SH-SY5Y (cell line): ENCODE data around the gene ASIC4.

ENCODE experiments used
- GATA2 ChIP-seq: IDR thresholded peaks from 2 replicates; pipeline ENCODE4 v1.6.1; 2011; ENCODE audit warnings: mild to moderate bottlenecking, low read depth, low read length
- GATA3 ChIP-seq: IDR thresholded peaks from 2 replicates; pipeline ENCODE4 v1.6.1; 2011; ENCODE audit warnings: low read depth, mild to moderate bottlenecking, low read length, moderate library complexity

The ASIC4 gene

DNA sequence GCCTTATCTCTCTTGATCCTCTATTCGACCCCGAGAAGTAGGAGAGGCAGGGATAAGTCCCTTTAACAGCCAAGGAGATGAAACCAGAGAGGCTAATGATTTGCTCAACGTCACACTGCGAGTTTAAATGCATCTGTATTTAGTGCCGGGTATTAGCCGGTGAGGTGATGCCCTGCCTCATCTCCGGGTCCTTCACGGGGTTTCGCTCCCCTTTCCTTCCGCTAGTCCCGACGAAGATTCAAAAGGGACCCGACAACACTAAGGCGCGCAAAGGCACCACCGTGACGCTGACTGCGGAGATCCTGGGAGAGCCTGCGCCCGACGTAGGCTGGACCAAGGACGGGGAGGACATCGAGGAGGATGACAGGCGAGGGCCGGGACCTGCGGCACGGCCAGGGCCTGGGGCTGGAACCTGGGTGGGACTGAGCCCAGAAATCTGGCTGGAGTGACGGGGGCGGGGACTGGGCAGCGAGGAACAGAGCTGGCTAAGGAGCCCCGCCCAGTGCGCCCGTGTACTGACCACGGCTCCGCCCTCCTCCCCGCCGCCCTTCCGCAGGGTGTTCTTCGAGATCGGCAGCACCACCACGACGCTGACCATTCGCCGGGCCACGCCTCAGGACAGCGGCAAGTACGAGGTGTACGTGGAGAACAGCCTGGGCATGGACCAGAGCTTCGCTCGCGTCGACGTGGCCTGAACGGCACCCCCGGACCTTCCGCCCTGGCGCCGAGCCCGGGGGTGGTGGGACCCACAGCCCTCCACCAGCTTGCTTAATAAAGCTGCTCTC is 16.6 kb upstream of the ASIC4 start:
- TF ChIP-seq GATA2 = no peak
- no peak for TF ChIP-seq GATA3

DNA sequence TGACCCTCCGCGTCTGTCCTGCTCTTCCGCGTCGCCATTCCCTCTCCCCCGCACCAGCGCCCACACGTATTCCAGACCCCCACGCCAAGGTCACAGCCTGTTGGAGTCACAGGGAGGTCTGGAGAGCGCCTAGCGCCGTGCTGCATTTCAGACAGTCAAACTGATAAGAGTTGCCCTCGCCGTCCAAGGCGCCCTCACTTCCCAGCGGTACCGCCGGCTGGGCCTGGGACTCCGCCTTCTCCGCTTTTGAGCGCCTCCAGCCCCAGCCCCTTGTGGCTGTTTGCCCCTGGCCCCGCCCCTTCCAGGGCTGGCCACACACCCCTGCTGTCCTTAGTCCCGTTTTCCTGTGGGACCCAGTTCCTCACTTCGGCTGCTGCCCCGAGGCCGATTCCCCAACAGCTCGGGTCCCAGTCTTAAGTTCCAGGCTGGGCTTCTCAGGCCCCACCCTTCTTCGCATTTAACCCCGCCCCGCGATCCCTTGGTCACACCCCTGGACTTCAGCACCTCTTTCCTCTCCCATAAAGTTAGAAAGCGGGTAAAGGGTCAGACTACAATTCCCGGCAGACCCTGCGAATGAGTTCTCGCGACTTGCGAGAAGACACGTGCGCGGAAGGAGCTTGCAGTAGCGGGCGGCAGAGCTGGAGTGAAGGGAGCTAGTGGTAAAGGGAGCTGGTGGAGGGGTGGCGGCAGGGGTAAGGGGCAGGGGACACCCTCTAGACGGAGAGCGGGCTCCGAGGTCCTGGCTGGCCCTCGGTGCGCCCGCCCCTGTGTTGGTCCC is 15.8 kb upstream of the ASIC4 start, which contains the start of gene GMPPA:
Gene GMPPA (plus strand): TSS at position 612 of the 778 bp plus-strand sequence. CDS start 1,085 bp downstream, outside the sequence.
- TF ChIP-seq GATA2 = 0 out of 2 replicates have a peak, but pooled peaks have one; percentile 23
- no peak for TF ChIP-seq GATA3

DNA sequence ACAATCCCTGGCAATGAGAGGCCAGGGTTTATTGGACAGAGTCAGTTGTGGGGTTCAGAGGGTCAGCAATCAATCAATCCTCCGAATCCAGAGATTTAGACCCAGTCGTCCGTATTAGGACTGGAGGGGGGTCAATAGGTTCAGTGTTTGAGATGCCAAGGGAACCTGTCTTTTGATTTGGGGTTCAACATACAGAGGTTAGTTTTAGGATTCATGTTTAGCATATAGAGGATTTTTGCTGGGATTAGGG is 15.3 kb upstream of the ASIC4 start:
- no peak for TF ChIP-seq GATA3
- TF ChIP-seq GATA2 = no peak

GRCh38 chr2:219499555-219499954 is 14.7 kb upstream of the ASIC4 start:
- TF ChIP-seq GATA3 = no peak
- no peak for TF ChIP-seq GATA2

DNA sequence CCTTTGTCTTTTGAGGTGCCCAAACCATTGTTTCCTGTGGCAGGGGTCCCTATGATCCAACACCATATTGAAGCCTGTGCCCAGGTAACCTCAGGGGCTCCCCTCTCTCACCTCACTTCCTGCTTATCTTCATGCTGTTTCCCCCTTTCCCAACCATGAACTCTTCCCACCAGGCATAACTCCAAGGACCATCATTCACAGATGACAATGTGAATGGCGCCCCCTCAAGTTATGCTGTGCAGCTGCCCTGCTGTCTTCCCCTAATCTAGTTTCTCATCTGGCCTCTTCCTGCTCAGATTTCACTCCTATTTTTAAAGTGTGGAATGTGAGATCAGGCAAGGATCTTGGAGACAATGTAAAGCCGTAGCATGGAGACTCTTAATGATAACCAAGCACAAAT is 14.1 kb upstream of the ASIC4 start:
- peak; percentile 54; the same call in 1 of the 2 replicates for TF ChIP-seq GATA2
- no peak for TF ChIP-seq GATA3

- TF ChIP-seq GATA2 = no peak
Measured at GRCh38 chr2:219501849-219502248, 12.4 kb upstream of the ASIC4 start.

GRCh38 chr2:219502618-219503017 is 11.7 kb upstream of the ASIC4 start:
- TF ChIP-seq GATA3 (no peak), GATA2 (no peak)

GRCh38 chr2:219505585-219505984 is 8.7 kb upstream of the ASIC4 start:
- no peak for TF ChIP-seq GATA3
- no peak for TF ChIP-seq GATA2

DNA sequence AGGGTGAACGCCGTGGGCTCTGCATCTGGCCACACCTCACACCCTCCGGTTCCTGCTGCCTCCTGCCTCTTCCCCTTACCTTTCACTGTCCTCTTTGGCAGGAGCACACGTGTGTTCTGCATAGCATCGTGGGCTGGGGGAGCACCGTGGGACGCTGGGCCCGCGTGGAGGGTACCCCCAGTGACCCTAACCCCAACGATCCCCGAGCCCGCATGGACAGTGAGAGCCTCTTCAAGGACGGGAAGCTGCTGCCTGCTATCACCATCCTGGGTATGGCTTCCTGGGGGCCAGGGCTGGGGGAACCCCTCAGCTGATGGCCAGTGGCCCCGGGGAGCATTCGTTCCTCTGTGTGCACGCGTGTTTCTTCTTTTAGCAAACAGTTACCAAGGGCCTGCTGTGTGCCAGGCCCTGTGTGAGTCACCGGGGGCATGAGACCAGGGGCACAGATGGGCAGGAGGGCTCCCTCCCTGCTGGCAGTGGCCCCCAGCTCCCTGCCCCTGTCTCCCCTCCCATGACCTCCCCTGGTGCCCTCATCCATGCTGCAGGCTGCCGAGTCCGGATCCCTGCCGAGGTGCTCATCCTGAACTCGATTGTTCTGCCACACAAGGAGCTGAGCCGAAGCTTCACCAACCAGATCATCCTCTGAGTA is 8.0 kb upstream of the ASIC4 start:
- TF ChIP-seq GATA3 (no peak), GATA2 (no peak)

GRCh38 chr2:219506802-219507526 is 7.3 kb upstream of the ASIC4 start:
- TF ChIP-seq GATA2 (no peak), GATA3 (no peak)

DNA sequence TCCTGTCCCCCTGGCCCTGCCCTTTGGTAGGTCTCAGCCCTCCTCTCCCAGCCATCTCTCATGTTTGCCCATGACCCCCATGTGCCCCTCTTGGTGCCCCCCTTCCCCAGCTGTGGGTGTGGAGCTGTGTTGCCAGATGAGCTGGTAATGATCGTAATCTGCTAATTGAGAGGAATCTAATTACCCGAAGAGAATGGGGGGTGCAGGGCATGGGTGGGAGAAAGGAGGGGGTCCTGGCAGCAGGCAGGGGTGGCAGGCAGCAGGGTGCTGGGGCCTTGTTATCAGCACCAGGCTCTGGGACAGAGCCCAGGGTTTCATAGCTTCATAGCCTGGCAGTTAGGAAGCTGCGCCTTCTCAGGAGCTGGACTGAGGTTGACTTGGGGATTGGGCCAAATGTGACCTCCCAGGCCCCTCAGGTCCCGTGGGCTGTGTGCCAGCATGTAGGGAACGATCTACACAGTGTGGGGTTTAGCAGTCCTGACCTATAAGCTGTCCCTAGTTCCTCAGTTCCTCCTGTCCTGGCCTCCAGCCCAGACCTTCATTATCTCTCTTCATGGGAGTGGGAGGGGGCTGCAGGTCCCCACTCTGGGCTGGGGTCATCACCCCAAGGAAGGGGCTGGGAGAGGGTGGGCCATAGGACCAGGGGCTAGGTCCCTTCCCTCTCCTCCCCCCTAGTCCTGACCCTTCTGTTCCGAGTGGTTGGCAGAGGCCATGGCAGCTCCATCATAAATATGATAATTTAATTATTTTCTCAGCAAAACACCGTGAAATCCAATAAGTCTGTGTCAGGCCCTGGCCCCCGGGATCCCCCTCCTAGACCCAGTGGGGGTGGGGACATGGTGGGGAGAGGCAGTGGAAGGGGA is 6.5 kb upstream of the ASIC4 start:
- TF ChIP-seq GATA3 (no peak; the same call in 1 of the 2 replicates), GATA2 (peak; percentile 98)

DNA sequence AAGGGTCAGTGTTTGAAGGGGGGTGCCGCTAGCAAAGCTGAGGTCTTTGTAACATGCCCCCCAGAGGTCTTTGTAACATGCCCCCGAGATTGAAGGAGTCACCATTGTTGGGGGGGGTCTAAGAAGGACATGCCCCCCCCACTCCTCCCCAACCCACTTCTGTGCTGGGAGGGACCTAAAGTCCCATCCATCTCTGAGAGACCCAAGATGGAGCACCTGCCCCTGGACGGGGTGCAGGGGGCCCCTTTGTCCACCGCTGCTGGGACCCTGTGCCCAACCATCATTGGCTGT is 5.9 kb upstream of the ASIC4 start:
- TF ChIP-seq GATA2 = no peak
- TF ChIP-seq GATA3 = no peak
